ENCODE data around the gene OR8S1.

The OR8S1 gene

GRCh38 chr12:48556631-48557030 is 31.2 kb downstream of the OR8S1 start:
- no peak for DNase-seq (ENCODE audit: low read depth in 2 of 2)

- DNase-seq (ENCODE audit: low read depth in 2 of 2): no peak
Observed at GRCh38 chr12:48557919-48558318, 32.5 kb downstream of the OR8S1 start.

DNA sequence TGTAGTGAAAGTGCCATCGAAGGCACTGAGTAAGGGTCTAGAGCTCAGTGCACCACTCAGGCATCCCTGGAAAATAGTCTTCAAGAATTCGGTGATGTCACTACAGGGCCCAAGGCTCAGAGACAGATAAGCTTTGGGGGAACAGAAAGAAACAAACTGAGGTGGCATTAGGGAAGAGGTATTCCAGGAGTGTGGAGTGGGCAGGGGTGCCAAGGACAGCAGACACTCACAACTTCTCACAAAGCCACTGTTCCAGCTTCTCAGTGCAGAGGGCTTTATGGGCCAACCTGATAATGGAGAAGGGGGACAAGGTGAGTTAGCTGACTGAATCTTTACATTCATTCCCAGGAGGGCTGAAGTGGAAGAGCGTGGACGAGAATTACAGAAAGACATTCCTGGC is 42.3 kb downstream of the OR8S1 start:
- DNase-seq (ENCODE audit: low read depth in 2 of 2): no peak

GRCh38 chr12:48569946-48570345 is 44.5 kb downstream of the OR8S1 start, which contains the start of gene LALBA:
LALBA (minus strand) TSS chr12:48570046; CDS start chr12:48570020, 26 bp downstream.
- DNase-seq (ENCODE audit: low read depth in 2 of 2): no peak

- no peak for DNase-seq (ENCODE audit: low read depth in 2 of 2)
Observed at GRCh38 chr12:48572326-48572725, 46.9 kb downstream of the OR8S1 start.
